Measurements from ENCODE around the gene FAM120AOS.

DNA sequence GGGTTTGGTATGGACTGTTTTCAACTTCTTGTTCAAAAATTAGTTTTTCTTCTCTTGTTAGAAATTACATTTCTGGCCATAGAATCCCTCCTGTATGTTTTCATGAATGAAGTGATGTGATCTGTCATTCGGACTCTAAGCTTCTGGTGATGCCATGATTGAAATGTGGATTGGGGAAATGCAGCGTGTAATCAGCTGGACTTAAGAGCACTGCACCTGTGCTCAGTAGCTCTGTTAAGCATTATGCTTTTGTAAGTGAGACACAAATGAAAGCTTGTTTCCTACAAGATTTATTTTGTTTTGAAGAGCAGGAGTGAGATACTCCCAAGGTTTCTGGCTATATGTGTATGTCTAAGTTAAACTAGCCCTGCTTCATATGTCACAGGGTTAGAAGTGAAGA lies 24.0 kb upstream of the FAM120AOS start:
- no peak for TF ChIP-seq EZH2 (IDR thresholded peaks at IDR 0.05; ENCODE audit: insufficient read depth, poor library complexity, severe bottlenecking)
- no peak for TF ChIP-seq EZH2phosphoT487 (IDR thresholded peaks at IDR 0.05; ENCODE audit: insufficient read depth, low read depth)
